ENCODE measurements around the gene RTRAF. TPM values are rescaled to one million over a fixed set of nuclear protein-coding genes. Genes with fewer than 3 reads are reported as not detected.

Gene RTRAF
- total RNA-seq, 1 experiment from 2014 or later: 190 TPM

- CTCF ChIA-PET: no interaction called here
- Histone ChIP-seq H3K4me2 (ENCODE audit: low read length) (no peak overlapping the region), H3K36me3 (ENCODE audit: control insufficient read depth in 1 of 2, insufficient read depth in 2 of 2, low read length in 2 of 2) (no peaks in the 10 kb centered on the region), H3K4me3 (replicated peaks in 1 of 2; ENCODE audit: low read depth in 1 of 2, low read length in 2 of 2) (no peak overlapping the region), H3K27ac (ENCODE audit: low read depth, low read length) (no peak overlapping the region), H3K9me3 (ENCODE audit: control insufficient read depth in 1 of 2, insufficient read depth in 1 of 2, low read depth in 1 of 2, low read length in 2 of 2) (no peaks in the 10 kb centered on the region), H3K9me2 (ENCODE audit: insufficient read depth) (no peaks in the 10 kb centered on the region), H3K4me1 (ENCODE audit: control insufficient read depth in 1 of 2, insufficient read depth in 2 of 2, low read length in 2 of 2) (no peaks in the 10 kb centered on the region; a peak in 1 of 4 replicates), H4K20me1 (ENCODE audit: insufficient read depth) (no peaks in the 10 kb centered on the region), H3K9ac (ENCODE audit: low read length) (no peak overlapping the region), H3K79me2 (ENCODE audit: insufficient read depth, low read length) (no peaks in the 10 kb centered on the region), H2AFZ (ENCODE audit: low read depth, low read length, poor library complexity, severe bottlenecking) (no peak overlapping the region), H3K27me3 (ENCODE audit: insufficient read depth, low read length) (no peaks in the 10 kb centered on the region)
- TF ChIP-seq MAX (IDR thresholded peaks at IDR 0.05) (no peak), POLR2AphosphoS5 (IDR thresholded peaks at IDR 0.05; ENCODE audit: low read depth, low read length) (no peak), SP1 (IDR thresholded peaks at IDR 0.05; ENCODE audit: low read depth) (no peak), POLR2A (IDR thresholded peaks at IDR 0.05; ENCODE audit: borderline replicate concordance, extremely low read depth, insufficient read depth, insufficient read length) (no peak), EGR1 (IDR thresholded peaks at IDR 0.05; ENCODE audit: low read depth) (no peak), ZFX (IDR thresholded peaks at IDR 0.05) (no peak), YY1 (IDR thresholded peaks at IDR 0.05; ENCODE audit: extremely low read depth, insufficient replicate concordance, low read depth, low read length) (no peak), EZH2phosphoT487 (IDR thresholded peaks at IDR 0.05; ENCODE audit: borderline replicate concordance) (no peak), REST (IDR thresholded peaks at IDR 0.05; ENCODE audit: low read depth) (no peak), EZH2 (IDR thresholded peaks at IDR 0.05) (no peak), FOSL1 (IDR thresholded peaks at IDR 0.05; ENCODE audit: low read depth) (no peak), CBX3 (IDR thresholded peaks at IDR 0.05; ENCODE audit: low read depth) (no peak), CEBPB (IDR thresholded peaks at IDR 0.05; ENCODE audit: low read depth) (no peak), TCF7L2 (IDR thresholded peaks at IDR 0.05; ENCODE audit: borderline replicate concordance, extremely low read depth, insufficient read depth, insufficient read length) (no peak)
- ATAC-seq (no peak), DNase-seq (ENCODE audit: low read depth, low spot score) (no peak)
- POLR2A ChIA-PET: no interaction called here
- RAD21 ChIA-PET (ENCODE audit: low non-redundant PET in 1 of 2, low total read pairs in 2 of 2, uncharacterized antibody in 2 of 2, unreplicated experiment in 2 of 2): no interaction called here
- intact Hi-C loops (cut with micrococcal nuclease): no loop called here
- no TSS peak for BruUV-seq (replicated peaks)
Observed at GRCh38 chr14:51960866-51961265, 28.5 kb upstream of the RTRAF start.

Data from HCT116 (cell line).